ENCODE measurements around the gene UBE2D3. TPM values are rescaled to one million over a fixed set of nuclear protein-coding genes. Genes with fewer than 3 reads are reported as not detected.
A peak's percentile ranks its signal among the peaks of the same experiment; 100 is the strongest.
"Not testable (repeated sequence)": the region's sequence is repeated elsewhere in the genome, so short reads cannot be mapped to it uniquely, and the experiment has no call there.

The UBE2D3 gene
- total RNA-seq, 3 donors from 2014 or later: 575 to 579 (median 577) TPM

GRCh38 chr4:102823897-102824296, 3.5 kb downstream of the UBE2D3 start:
- no peak overlapping the region for H3K4me3 Mint-ChIP-seq
- no peak for ATAC-seq
- H3K36me3 Mint-ChIP-seq (ENCODE audit: insufficient read depth): peaks cover 31% of the 10 kb centered on the region
- H3K27me3 Mint-ChIP-seq (ENCODE audit: low read depth): no peaks in the 10 kb centered on the region
- no peaks in the 10 kb centered on the region for H3K9me3 Mint-ChIP-seq
- DNase-seq: no peak
- H3K4me1 Mint-ChIP-seq (ENCODE audit: low read depth): peaks cover 51% of the 10 kb centered on the region

GRCh38 chr4:102823464-102823863, 3.9 kb downstream of the UBE2D3 start:
- H3K36me3 Mint-ChIP-seq (ENCODE audit: insufficient read depth): peaks cover 35% of the 10 kb centered on the region
- DNase-seq (no peak), ATAC-seq (no peak)
- H3K4me3 Mint-ChIP-seq: no peak overlapping the region
- H3K27me3 Mint-ChIP-seq (ENCODE audit: low read depth): no peaks in the 10 kb centered on the region
- no peaks in the 10 kb centered on the region for H3K9me3 Mint-ChIP-seq
- H3K4me1 Mint-ChIP-seq (ENCODE audit: low read depth): peaks cover 51% of the 10 kb centered on the region

- H3K9me3 Mint-ChIP-seq: no peaks in the 10 kb centered on the region
- peak; percentile 74 to 77 for ATAC-seq
- H3K36me3 Mint-ChIP-seq (ENCODE audit: insufficient read depth): peaks cover 51% of the 10 kb centered on the region
- no peak for DNase-seq
- H3K4me3 Mint-ChIP-seq: no peak overlapping the region
- no peaks in the 10 kb centered on the region for H3K27me3 Mint-ChIP-seq (ENCODE audit: low read depth)
- peaks cover 78% of the 10 kb centered on the region for H3K4me1 Mint-ChIP-seq (ENCODE audit: low read depth)
Measured at GRCh38 chr4:102819588-102820365, 7.6 kb downstream of the UBE2D3 start.

GRCh38 chr4:102819100-102819499, 8.3 kb downstream of the UBE2D3 start:
- Mint-ChIP-seq H3K4me3 (peak overlapping the region; percentile 61), H3K4me1 (ENCODE audit: low read depth) (peaks cover 83% of the 10 kb centered on the region)
- not testable (repeated sequence) for DNase-seq

GRCh38 chr4:102817613-102818268, 9.6 kb downstream of the UBE2D3 start:
- H3K27me3 Mint-ChIP-seq (ENCODE audit: low read depth): no peaks in the 10 kb centered on the region
- DNase-seq (no peak), ATAC-seq (no peak)
- H3K36me3 Mint-ChIP-seq (ENCODE audit: insufficient read depth): peaks cover 57% of the 10 kb centered on the region
- no peaks in the 10 kb centered on the region for H3K9me3 Mint-ChIP-seq
- H3K4me3 Mint-ChIP-seq: peak overlapping the region; percentile 40
- H3K4me1 Mint-ChIP-seq (ENCODE audit: low read depth): peaks cover 87% of the 10 kb centered on the region

More at GRCh38 chr4:102819100-102819499, 8.3 kb downstream of the UBE2D3 start:
- ATAC-seq; H3K27me3 Mint-ChIP-seq (ENCODE audit: low read depth); H3K9me3 Mint-ChIP-seq: not testable (repeated sequence)
- H3K36me3 Mint-ChIP-seq (ENCODE audit: insufficient read depth): peaks cover 51% of the 10 kb centered on the region

- Mint-ChIP-seq H3K4me3 (peak overlapping the region; percentile 40), H3K36me3 (ENCODE audit: insufficient read depth) (peaks cover 56% of the 10 kb centered on the region), H3K27me3 (ENCODE audit: low read depth) (no peaks in the 10 kb centered on the region), H3K4me1 (ENCODE audit: low read depth) (peaks cover 88% of the 10 kb centered on the region), H3K9me3 (no peaks in the 10 kb centered on the region)
- no peak for DNase-seq
- peak in 1 of 2 donors; percentile 16 for ATAC-seq
Measured at GRCh38 chr4:102817021-102817605, 10.2 kb downstream of the UBE2D3 start.

- ATAC-seq (peak; percentile 26 to 39), DNase-seq (no peak)
- Mint-ChIP-seq H3K27me3 (ENCODE audit: low read depth) (no peaks in the 10 kb centered on the region), H3K4me1 (ENCODE audit: low read depth) (peaks cover 88% of the 10 kb centered on the region), H3K4me3 (peak overlapping the region; percentile 40), H3K36me3 (ENCODE audit: insufficient read depth) (peaks cover 57% of the 10 kb centered on the region), H3K9me3 (no peaks in the 10 kb centered on the region)
Measured at GRCh38 chr4:102815981-102816380, 11.4 kb downstream of the UBE2D3 start.

- no peak overlapping the region for H3K4me3 Mint-ChIP-seq
- peaks cover 63% of the 10 kb centered on the region for H3K36me3 Mint-ChIP-seq (ENCODE audit: insufficient read depth)
- H3K27me3 Mint-ChIP-seq (ENCODE audit: low read depth): no peaks in the 10 kb centered on the region
- ATAC-seq (peak in 1 of 2 donors; percentile 54), DNase-seq (no peak)
- peaks cover 80% of the 10 kb centered on the region for H3K4me1 Mint-ChIP-seq (ENCODE audit: low read depth)
- H3K9me3 Mint-ChIP-seq: no peaks in the 10 kb centered on the region
Measured at GRCh38 chr4:102809691-102810090, 17.7 kb downstream of the UBE2D3 start.

- peaks cover 77% of the 10 kb centered on the region for H3K4me1 Mint-ChIP-seq (ENCODE audit: low read depth)
- H3K36me3 Mint-ChIP-seq (ENCODE audit: insufficient read depth): peaks cover 60% of the 10 kb centered on the region
- ATAC-seq (peak; percentile 61 to 64), DNase-seq (no peak)
- H3K27me3 Mint-ChIP-seq (ENCODE audit: low read depth): no peaks in the 10 kb centered on the region
- no peaks in the 10 kb centered on the region for H3K9me3 Mint-ChIP-seq
- no peak overlapping the region for H3K4me3 Mint-ChIP-seq
Measured at GRCh38 chr4:102809190-102809589, 18.2 kb downstream of the UBE2D3 start.

GRCh38 chr4:102808009-102808408, 19.3 kb downstream of the UBE2D3 start:
- H3K4me3 Mint-ChIP-seq: no peak overlapping the region
- peaks cover 56% of the 10 kb centered on the region for H3K36me3 Mint-ChIP-seq (ENCODE audit: insufficient read depth)
- no peak for DNase-seq
- no peak for ATAC-seq
- peaks cover 71% of the 10 kb centered on the region for H3K4me1 Mint-ChIP-seq (ENCODE audit: low read depth)
- no peaks in the 10 kb centered on the region for H3K27me3 Mint-ChIP-seq (ENCODE audit: low read depth)
- H3K9me3 Mint-ChIP-seq: no peaks in the 10 kb centered on the region

GRCh38 chr4:102807345-102807744, 20.0 kb downstream of the UBE2D3 start:
- Mint-ChIP-seq H3K36me3 (ENCODE audit: insufficient read depth) (peaks cover 57% of the 10 kb centered on the region), H3K27me3 (ENCODE audit: low read depth) (no peaks in the 10 kb centered on the region), H3K9me3 (no peaks in the 10 kb centered on the region), H3K4me3 (no peak overlapping the region), H3K4me1 (ENCODE audit: low read depth) (peaks cover 70% of the 10 kb centered on the region)
- DNase-seq (no peak), ATAC-seq (no peak)

- Mint-ChIP-seq H3K36me3 (ENCODE audit: insufficient read depth) (peaks cover 56% of the 10 kb centered on the region), H3K4me3 (no peak overlapping the region), H3K9me3 (no peaks in the 10 kb centered on the region), H3K4me1 (ENCODE audit: low read depth) (peaks cover 28% of the 10 kb centered on the region), H3K27me3 (ENCODE audit: low read depth) (no peaks in the 10 kb centered on the region)
- ATAC-seq (no peak), DNase-seq (no peak)
Measured at GRCh38 chr4:102799816-102800215, 27.5 kb downstream of the UBE2D3 start.

GRCh38 chr4:102794999-102795398, 32.4 kb downstream of the UBE2D3 start:
- Mint-ChIP-seq H3K4me1 (ENCODE audit: low read depth) (peaks cover 22% of the 10 kb centered on the region), H3K27me3 (ENCODE audit: low read depth) (no peaks in the 10 kb centered on the region), H3K36me3 (ENCODE audit: insufficient read depth) (peaks cover 61% of the 10 kb centered on the region), H3K4me3 (no peak overlapping the region), H3K9me3 (peaks cover 9% of the 10 kb centered on the region)
- no peak for ATAC-seq
- DNase-seq: no peak

- H3K36me3 Mint-ChIP-seq (ENCODE audit: insufficient read depth): peaks cover 46% of the 10 kb centered on the region
- DNase-seq (no peak), ATAC-seq (no peak)
- no peak overlapping the region for H3K4me3 Mint-ChIP-seq
- peaks cover 32% of the 10 kb centered on the region for H3K4me1 Mint-ChIP-seq (ENCODE audit: low read depth)
- H3K9me3 Mint-ChIP-seq: peaks cover 11% of the 10 kb centered on the region
- H3K27me3 Mint-ChIP-seq (ENCODE audit: low read depth): no peaks in the 10 kb centered on the region
Measured at GRCh38 chr4:102792361-102792936, 34.9 kb downstream of the UBE2D3 start.
